Trophoblast cell (in vitro differentiated cells and primary cell): ENCODE results near the gene DSTN.

ENCODE experiments used
- DNase-seq, 2 donors: peaks; one replicate each; pipeline ENCODE4 v3.0.0-alpha.2; 2016
- H2AFZ ChIP-seq: 2 replicates; pipeline ENCODE4 v1.6.1; 2013; ENCODE audit warnings: low read length, moderate library complexity, mild to moderate bottlenecking; ENCODE audit not compliant: insufficient read depth, poor library complexity
- H2AK5ac ChIP-seq: 2 replicates; pipeline ENCODE4 v1.6.1; 2013; ENCODE audit warnings: mild to moderate bottlenecking, low read length
- H2BK120ac ChIP-seq: 2 replicates; pipeline ENCODE4 v1.6.1; 2013; ENCODE audit warnings: low read length, mild to moderate bottlenecking, moderate library complexity; ENCODE audit not compliant: insufficient read depth, poor library complexity
- H2BK12ac ChIP-seq: 2 replicates; pipeline ENCODE4 v1.6.1; 2013; ENCODE audit warnings: mild to moderate bottlenecking, low read length, moderate library complexity
- H2BK5ac ChIP-seq: 2 replicates; pipeline ENCODE4 v1.6.1; 2013; ENCODE audit warnings: low read length, low read depth, moderate library complexity, mild to moderate bottlenecking; ENCODE audit not compliant: poor library complexity
- H3K14ac ChIP-seq: 2 replicates; pipeline ENCODE4 v1.6.1; 2013; ENCODE audit warnings: mild to moderate bottlenecking, low read length
- H3K18ac ChIP-seq: 2 replicates; pipeline ENCODE4 v1.6.1; 2013; ENCODE audit warnings: mild to moderate bottlenecking, low read length
- H3K23ac ChIP-seq: 2 replicates; pipeline ENCODE4 v1.6.1; 2013; ENCODE audit warnings: low read length
- H3K27ac ChIP-seq: 2 replicates; pipeline ENCODE4 v1.5.1; 2013; ENCODE audit warnings: low read depth, mild to moderate bottlenecking, inconsistent platforms, low read length, moderate library complexity
- H3K27me3 ChIP-seq: 2 replicates; pipeline ENCODE4 v1.6.1; 2013; ENCODE audit warnings: inconsistent platforms, mild to moderate bottlenecking, low read length, moderate library complexity; ENCODE audit not compliant: insufficient read depth
- H3K36me3 ChIP-seq, 2 experiments: 1 replicate in 1 of 2; 2 replicates in 1 of 2; pipeline ENCODE4 v1.6.1; 2013; ENCODE audit warnings: low read length in 2 of 2, mild to moderate bottlenecking in 2 of 2, moderate library complexity in 1 of 2; ENCODE audit not compliant: insufficient read depth in 2 of 2, control insufficient read depth in 1 of 2
- H3K4ac ChIP-seq: 2 replicates; pipeline ENCODE4 v1.6.1; 2013; ENCODE audit warnings: low read depth, mild to moderate bottlenecking, low read length, moderate library complexity
- H3K4me1 ChIP-seq, 2 experiments: 1 replicate in 1 of 2; 2 replicates in 1 of 2; pipeline ENCODE4 v1.6.1; 2013; ENCODE audit warnings: low read length in 2 of 2, mild to moderate bottlenecking in 2 of 2, moderate library complexity in 1 of 2; ENCODE audit not compliant: insufficient read depth in 2 of 2, control insufficient read depth in 1 of 2
- H3K4me2 ChIP-seq: 2 replicates; pipeline ENCODE4 v1.6.1; 2013; ENCODE audit warnings: inconsistent platforms, mild to moderate bottlenecking, low read length, moderate library complexity
- H3K4me3 ChIP-seq: 2 replicates; pipeline ENCODE4 v1.5.1; 2013; ENCODE audit warnings: mild to moderate bottlenecking, low read depth, low read length, inconsistent platforms
- H3K79me1 ChIP-seq: one replicate; pipeline ENCODE4 v1.6.1; 2013; ENCODE audit warnings: low read length
- H3K79me2 ChIP-seq: 2 replicates; pipeline ENCODE4 v1.6.1; 2013; ENCODE audit warnings: low read length, mild to moderate bottlenecking; ENCODE audit not compliant: control insufficient read depth, insufficient read depth, poor library complexity
- H3K9ac ChIP-seq: 2 replicates; pipeline ENCODE4 v1.6.1; 2013; ENCODE audit warnings: mild to moderate bottlenecking, low read length
- H3K9me3 ChIP-seq: 2 replicates; pipeline ENCODE4 v1.6.1; 2013; ENCODE audit warnings: low read depth, mild to moderate bottlenecking, control low read depth, inconsistent platforms, low read length; ENCODE audit not compliant: insufficient read depth
- H4K12ac ChIP-seq: 2 replicates; pipeline ENCODE4 v1.6.1; 2013; ENCODE audit warnings: low read depth, mild to moderate bottlenecking, low read length, moderate library complexity
- H4K8ac ChIP-seq: 2 replicates; pipeline ENCODE4 v1.6.1; 2013; ENCODE audit warnings: low read depth, mild to moderate bottlenecking, low read length, moderate library complexity
- H4K91ac ChIP-seq: one replicate; pipeline ENCODE4 v1.6.1; 2013; ENCODE audit warnings: low read depth, mild to moderate bottlenecking, low read length, moderate library complexity
- WGBS: extraction: QIAGEN DNeasy Blood & Tissue Kit; methylation state at CpG from one replicate; pipeline ENCODE4 v1.1.7; 2013; ENCODE audit warnings: missing lambda C conversion rate; ENCODE audit not compliant: insufficient read length, insufficient coverage; ENCODE audit errors: extremely low coverage; 5-methylcytosine and 5-hydroxymethylcytosine counted together

DSTN gene

DNA sequence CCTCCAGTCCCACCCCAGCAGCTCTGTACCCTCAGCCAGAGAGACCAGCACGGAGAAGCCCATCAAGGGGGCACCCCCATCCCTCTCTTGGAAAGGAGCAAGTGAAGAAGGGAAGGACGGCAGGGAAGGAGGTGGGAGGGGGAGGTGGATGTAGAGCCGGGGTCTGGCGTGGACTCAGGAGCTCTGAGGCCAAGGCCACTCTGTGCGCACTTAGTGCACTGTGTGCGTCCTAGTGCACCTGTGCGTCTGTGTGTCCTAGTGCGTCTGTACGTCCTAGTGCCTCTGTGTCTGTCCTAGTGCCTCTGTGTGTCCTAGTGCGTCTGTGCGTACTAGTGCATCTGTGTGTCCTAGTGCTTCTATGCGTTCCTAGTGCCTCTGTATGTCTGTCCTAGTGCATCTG lies 54.2 kb downstream of the DSTN start:
- Histone ChIP-seq H3K18ac (no peak overlapping the region), H2BK12ac (no peak overlapping the region), H3K4ac (no peak overlapping the region), H3K9ac (no peak overlapping the region), H2AK5ac (no peak overlapping the region), H3K14ac (no peak overlapping the region), H3K79me1 (no peaks in the 10 kb centered on the region), H3K4me2 (no peak overlapping the region), H3K9me3 (peaks cover 6% of the 10 kb centered on the region), H4K91ac (no peak overlapping the region), H3K27me3 (no peaks in the 10 kb centered on the region), H3K36me3 (peaks cover 94 to 97% of the 10 kb centered on the region in 2 experiments), H3K27ac (no peak overlapping the region), H2BK120ac (no peak overlapping the region), H3K79me2 (no peaks in the 10 kb centered on the region), H3K4me3 (no peak overlapping the region), H4K8ac (no peak overlapping the region), H2BK5ac (no peak overlapping the region), H2AFZ (no peak overlapping the region), H4K12ac (no peak overlapping the region), H3K4me1 (no peaks in the 10 kb centered on the region), H3K23ac (no peak overlapping the region)
- no peak for DNase-seq
- no CpG with 5 or more reads among the region's 12 CpGs for WGBS

DNA sequence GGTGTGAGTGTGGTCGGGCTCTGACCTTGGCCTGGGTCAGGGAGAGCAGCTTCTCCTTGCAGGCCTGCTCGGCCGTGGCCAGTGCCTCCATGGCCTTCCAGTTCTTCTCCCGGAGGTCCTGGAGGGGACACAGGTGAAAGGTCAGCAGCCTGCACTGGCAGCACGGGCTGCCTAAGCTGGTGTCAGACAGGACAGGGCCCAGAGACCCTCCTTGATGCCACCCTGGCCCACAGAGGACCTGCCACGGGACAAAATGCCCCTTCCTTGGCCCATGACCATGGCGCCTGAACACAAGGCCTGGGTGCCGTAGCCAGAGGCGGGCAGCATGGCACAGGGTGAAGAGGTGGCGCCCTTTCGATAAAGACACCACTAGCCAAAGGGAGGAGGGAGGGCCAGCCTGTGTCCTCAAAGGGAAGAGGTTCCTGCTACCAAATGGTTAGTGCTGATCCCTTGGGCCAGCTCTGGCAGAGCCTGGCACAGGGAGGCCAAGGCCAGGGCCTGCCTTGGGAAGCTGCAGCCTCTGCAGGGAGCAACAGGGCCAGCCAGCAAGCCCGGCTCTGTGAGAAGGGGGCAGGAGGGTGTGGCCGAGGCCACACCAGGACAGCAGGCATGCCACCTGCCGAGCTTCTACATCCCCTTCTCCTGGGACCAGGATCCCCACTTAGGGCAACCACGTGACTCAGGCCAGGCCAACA lies 54.8 kb downstream of the DSTN start:
- Histone ChIP-seq H3K18ac (no peak overlapping the region), H3K14ac (no peak overlapping the region), H3K27ac (no peak overlapping the region), H4K91ac (no peak overlapping the region), H3K4me3 (no peak overlapping the region), H3K9ac (no peak overlapping the region), H2BK12ac (no peak overlapping the region), H3K4ac (no peak overlapping the region), H4K8ac (no peak overlapping the region), H2AFZ (no peak overlapping the region), H4K12ac (no peak overlapping the region), H3K9me3 (peaks cover 6% of the 10 kb centered on the region), H2BK120ac (no peak overlapping the region), H3K36me3 (peaks cover 94 to 97% of the 10 kb centered on the region in 2 experiments), H3K79me1 (no peaks in the 10 kb centered on the region), H3K79me2 (no peaks in the 10 kb centered on the region), H3K27me3 (no peaks in the 10 kb centered on the region), H2AK5ac (no peak overlapping the region), H3K23ac (no peak overlapping the region), H3K4me1 (no peaks in the 10 kb centered on the region), H2BK5ac (no peak overlapping the region), H3K4me2 (no peak overlapping the region)
- no CpG with 5 or more reads among the region's 15 CpGs for WGBS
- DNase-seq = no peak

DNA sequence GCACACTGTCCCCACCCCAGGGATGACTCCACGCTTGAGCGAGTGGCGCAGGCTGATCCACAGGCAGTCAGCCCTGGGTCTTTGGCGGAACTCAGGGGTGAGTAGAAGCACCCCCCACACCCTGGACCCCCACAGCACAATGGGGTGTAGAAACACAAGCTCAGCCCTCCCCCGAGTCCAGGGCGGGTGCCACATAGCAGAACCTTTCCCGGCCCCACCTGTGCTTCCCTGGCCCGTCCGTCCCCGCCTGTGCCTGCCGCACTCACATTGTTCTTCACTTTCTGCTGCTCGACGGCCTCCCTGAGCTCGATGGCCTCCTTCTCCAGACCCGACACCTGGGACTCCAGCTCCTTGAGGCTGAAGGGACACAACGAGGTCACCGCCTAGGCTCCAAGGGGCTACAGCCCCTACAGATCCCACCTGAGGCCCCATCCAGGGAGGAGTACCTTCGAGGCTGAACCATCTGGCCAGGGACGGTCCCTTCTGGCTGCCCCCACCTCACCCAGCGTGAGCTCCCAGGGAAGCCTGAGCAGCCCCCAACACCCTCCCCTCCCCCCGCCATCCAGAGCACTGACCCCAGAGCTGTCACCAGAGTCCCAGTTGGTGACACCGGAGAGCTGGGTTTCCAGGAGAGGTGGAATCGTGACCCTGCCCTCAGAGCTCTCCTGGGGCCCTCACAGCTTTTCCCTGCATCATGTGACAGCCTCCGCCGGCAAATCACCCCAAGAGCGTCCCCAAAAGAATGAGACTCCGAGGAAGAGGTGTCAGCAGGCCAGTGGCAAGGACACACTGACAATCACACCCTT lies 55.6 kb downstream of the DSTN start:
- H4K8ac ChIP-seq = no peak overlapping the region
- no peak overlapping the region for H3K27ac ChIP-seq
- no peak overlapping the region for H2BK5ac ChIP-seq
- H2BK12ac ChIP-seq = no peak overlapping the region
- H2AK5ac ChIP-seq = no peak overlapping the region
- no peak overlapping the region for H3K4me2 ChIP-seq
- H3K27me3 ChIP-seq = no peaks in the 10 kb centered on the region
- H2BK120ac ChIP-seq = no peak overlapping the region
- no peaks in the 10 kb centered on the region for H3K4me1 ChIP-seq
- no peak overlapping the region for H3K9ac ChIP-seq
- no peak overlapping the region for H3K4me3 ChIP-seq
- H3K23ac ChIP-seq = no peak overlapping the region
- no peak overlapping the region for H3K4ac ChIP-seq
- H4K91ac ChIP-seq = no peak overlapping the region
- H3K18ac ChIP-seq = no peak overlapping the region
- H3K14ac ChIP-seq = no peak overlapping the region
- WGBS = no CpG with 5 or more reads among the region's 27 CpGs
- peaks cover 95 to 97% of the 10 kb centered on the region in 2 experiments for H3K36me3 ChIP-seq
- no peak overlapping the region for H4K12ac ChIP-seq
- no peak for DNase-seq
- no peaks in the 10 kb centered on the region for H3K79me1 ChIP-seq
- no peaks in the 10 kb centered on the region for H3K79me2 ChIP-seq
- H2AFZ ChIP-seq = no peak overlapping the region
- H3K9me3 ChIP-seq = peaks cover 6% of the 10 kb centered on the region

DNA sequence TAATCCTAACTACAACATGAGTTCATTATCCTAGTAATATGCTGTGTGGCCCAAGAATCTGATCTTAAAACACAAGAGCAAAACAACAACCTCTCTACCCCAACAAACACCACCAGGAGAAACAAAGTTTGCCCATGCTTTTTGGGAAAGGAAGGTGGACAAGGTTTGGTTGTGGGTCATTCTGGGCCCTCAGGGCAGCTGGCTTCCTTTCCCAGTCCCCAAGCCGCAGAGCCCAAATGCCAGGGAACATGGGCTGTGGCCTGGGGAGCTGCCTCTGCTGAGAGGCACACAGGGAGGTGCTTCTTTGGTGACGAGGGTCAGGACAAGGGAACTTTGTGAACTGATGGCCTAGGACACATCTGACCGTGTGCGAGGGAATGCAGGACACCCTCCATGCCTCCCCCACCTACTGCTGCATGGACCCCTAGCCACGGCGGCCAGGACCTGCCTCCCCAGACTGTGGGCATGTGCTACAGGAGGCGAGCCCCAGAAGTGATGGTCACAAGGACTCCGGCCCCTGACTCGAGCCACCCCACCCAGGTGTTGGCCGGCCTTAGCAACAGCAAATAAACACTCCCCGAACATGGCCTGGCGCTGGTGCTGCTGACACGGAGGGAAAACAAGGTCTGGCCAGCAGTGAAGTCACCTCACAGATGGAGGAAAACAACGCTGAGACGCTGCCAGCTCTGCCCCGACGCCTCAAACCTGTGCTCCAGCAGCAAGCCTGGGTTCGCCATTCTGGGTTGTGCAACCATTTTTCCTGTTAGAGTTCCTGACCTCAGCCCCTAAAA lies 56.5 kb downstream of the DSTN start:
- WGBS = no CpG with 5 or more reads among the region's 18 CpGs
- no peak overlapping the region for H3K4me2 ChIP-seq
- no peaks in the 10 kb centered on the region for H3K79me1 ChIP-seq
- no peak overlapping the region for H2BK120ac ChIP-seq
- H3K14ac ChIP-seq = no peak overlapping the region
- H3K27me3 ChIP-seq = no peaks in the 10 kb centered on the region
- H4K12ac ChIP-seq = no peak overlapping the region
- H3K9ac ChIP-seq = no peak overlapping the region
- H3K4ac ChIP-seq = no peak overlapping the region
- H2AK5ac ChIP-seq = no peak overlapping the region
- H3K27ac ChIP-seq = no peak overlapping the region
- H3K36me3 ChIP-seq = peaks cover 92 to 97% of the 10 kb centered on the region in 2 experiments
- H3K4me1 ChIP-seq = no peaks in the 10 kb centered on the region
- no peak overlapping the region for H3K18ac ChIP-seq
- no peaks in the 10 kb centered on the region for H3K79me2 ChIP-seq
- no peak overlapping the region for H3K4me3 ChIP-seq
- no peak overlapping the region for H2BK5ac ChIP-seq
- peaks cover 3% of the 10 kb centered on the region for H3K9me3 ChIP-seq
- H4K8ac ChIP-seq = no peak overlapping the region
- no peak for DNase-seq
- H2BK12ac ChIP-seq = no peak overlapping the region
- no peak overlapping the region for H4K91ac ChIP-seq
- H3K23ac ChIP-seq = no peak overlapping the region
- H2AFZ ChIP-seq = no peak overlapping the region
